Progenitor cell of endocrine pancreas (in vitro differentiated cells): ENCODE results near the gene SMPD3. TPM values are rescaled to one million over a fixed set of nuclear protein-coding genes. Genes with fewer than 3 reads are reported as not detected.

Experiments
- DNase-seq: peaks from one replicate; pipeline ENCODE4 v3.0.0; 2021; ENCODE audit warnings: low spot score; ENCODE audit not compliant: unreplicated experiment
- H3K27ac Mint-ChIP-seq: 2 replicates; pipeline ENCODE4 v1.8.0; 2021; ENCODE audit warnings: mild to moderate bottlenecking, moderate library complexity, mixed read lengths
- H3K27me3 Mint-ChIP-seq: 2 replicates; pipeline ENCODE4 v1.8.0; 2021; ENCODE audit warnings: mixed read lengths
- H3K36me3 Mint-ChIP-seq: 2 replicates; pipeline ENCODE4 v1.8.0; 2022; ENCODE audit warnings: mixed read lengths; ENCODE audit not compliant: insufficient read depth
- H3K4me1 Mint-ChIP-seq: 2 replicates; pipeline ENCODE4 v1.8.0; 2021; ENCODE audit warnings: low read depth, mixed read lengths
- H3K4me3 Mint-ChIP-seq: 2 replicates; pipeline ENCODE4 v1.8.0; 2021; ENCODE audit warnings: low read depth, mild to moderate bottlenecking, moderate library complexity, mixed read lengths
- H3K9me3 Mint-ChIP-seq: 2 replicates; pipeline ENCODE4 v1.8.0; 2021; ENCODE audit warnings: low read depth, mixed read lengths
- total RNA-seq: library from RNA; stranded (reverse); gene quantifications from 2 replicates; pipeline ENCODE4 v1.2.1, GENCODE V29; 2021
- TF ChIP-seq, protein P1 (sequence below): fragments of 200-600 bp; sonication (generic); IDR thresholded peaks from one replicate; pipeline ENCODE4 v1.5.0; 2021; ENCODE audit warnings: antibody characterized with exemption, mild to moderate bottlenecking; ENCODE audit not compliant: unreplicated experiment

The SMPD3 gene
- total RNA-seq, 1 donor from 2014 or later = 1.7 TPM

DNA sequence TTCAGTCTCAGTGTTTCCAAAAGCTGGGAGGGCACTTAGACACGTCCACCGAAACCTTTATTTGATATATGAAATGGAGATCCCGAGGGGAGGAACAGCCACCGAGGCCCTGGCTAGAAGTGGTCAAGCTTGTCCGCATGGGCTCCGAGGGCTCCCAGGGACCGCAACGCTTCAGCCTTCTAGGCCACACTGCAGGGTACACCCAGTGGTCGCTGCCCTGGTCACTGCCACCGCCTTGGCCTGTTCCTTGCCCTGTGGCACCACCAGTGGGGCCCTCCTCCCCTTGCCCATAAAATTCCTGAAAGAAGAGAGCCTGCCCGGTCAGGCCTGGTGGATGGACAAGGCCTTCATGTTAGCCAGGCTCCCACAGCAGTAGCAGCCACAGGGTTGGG is 43.8 kb upstream of the SMPD3 start:
- peaks cover 9% of the 10 kb centered on the region for H3K4me1 Mint-ChIP-seq
- DNase-seq = no peak

DNA sequence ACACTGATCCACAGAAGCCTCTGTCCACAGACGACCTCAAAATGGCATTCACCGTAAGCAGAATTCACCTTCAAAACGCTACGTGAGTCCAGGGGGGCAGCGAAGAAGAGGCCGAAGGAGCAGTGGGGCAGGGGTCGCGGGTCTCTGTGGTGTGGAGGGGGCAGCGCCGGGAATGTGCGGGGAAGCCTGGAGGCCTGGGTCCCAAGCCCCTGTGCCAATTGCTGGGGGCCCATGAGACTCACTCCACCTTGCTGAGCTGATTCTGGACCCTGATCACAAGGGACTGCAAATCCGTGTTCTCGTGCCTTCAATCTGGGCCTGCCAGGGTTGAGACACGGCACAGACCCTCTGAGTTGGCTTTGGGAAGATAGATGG is 43.3 kb upstream of the SMPD3 start:
- Mint-ChIP-seq H3K4me3 (no peak overlapping the region), H3K4me1 (peaks cover 14% of the 10 kb centered on the region), H3K36me3 (no peaks in the 10 kb centered on the region), H3K27ac (no peak overlapping the region), H3K9me3 (peaks cover 3% of the 10 kb centered on the region), H3K27me3 (no peaks in the 10 kb centered on the region)
- TF ChIP-seq, protein P1, sequence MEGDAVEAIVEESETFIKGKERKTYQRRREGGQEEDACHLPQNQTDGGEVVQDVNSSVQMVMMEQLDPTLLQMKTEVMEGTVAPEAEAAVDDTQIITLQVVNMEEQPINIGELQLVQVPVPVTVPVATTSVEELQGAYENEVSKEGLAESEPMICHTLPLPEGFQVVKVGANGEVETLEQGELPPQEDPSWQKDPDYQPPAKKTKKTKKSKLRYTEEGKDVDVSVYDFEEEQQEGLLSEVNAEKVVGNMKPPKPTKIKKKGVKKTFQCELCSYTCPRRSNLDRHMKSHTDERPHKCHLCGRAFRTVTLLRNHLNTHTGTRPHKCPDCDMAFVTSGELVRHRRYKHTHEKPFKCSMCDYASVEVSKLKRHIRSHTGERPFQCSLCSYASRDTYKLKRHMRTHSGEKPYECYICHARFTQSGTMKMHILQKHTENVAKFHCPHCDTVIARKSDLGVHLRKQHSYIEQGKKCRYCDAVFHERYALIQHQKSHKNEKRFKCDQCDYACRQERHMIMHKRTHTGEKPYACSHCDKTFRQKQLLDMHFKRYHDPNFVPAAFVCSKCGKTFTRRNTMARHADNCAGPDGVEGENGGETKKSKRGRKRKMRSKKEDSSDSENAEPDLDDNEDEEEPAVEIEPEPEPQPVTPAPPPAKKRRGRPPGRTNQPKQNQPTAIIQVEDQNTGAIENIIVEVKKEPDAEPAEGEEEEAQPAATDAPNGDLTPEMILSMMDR = no peak
- DNase-seq = no peak

More for the DNA sequence above, 43.8 kb upstream of the SMPD3 start:
- Mint-ChIP-seq H3K9me3 (peaks cover 3% of the 10 kb centered on the region), H3K4me3 (no peak overlapping the region), H3K36me3 (no peaks in the 10 kb centered on the region), H3K27me3 (no peaks in the 10 kb centered on the region), H3K27ac (no peak overlapping the region)
- TF ChIP-seq, protein P1 = no peak

DNA sequence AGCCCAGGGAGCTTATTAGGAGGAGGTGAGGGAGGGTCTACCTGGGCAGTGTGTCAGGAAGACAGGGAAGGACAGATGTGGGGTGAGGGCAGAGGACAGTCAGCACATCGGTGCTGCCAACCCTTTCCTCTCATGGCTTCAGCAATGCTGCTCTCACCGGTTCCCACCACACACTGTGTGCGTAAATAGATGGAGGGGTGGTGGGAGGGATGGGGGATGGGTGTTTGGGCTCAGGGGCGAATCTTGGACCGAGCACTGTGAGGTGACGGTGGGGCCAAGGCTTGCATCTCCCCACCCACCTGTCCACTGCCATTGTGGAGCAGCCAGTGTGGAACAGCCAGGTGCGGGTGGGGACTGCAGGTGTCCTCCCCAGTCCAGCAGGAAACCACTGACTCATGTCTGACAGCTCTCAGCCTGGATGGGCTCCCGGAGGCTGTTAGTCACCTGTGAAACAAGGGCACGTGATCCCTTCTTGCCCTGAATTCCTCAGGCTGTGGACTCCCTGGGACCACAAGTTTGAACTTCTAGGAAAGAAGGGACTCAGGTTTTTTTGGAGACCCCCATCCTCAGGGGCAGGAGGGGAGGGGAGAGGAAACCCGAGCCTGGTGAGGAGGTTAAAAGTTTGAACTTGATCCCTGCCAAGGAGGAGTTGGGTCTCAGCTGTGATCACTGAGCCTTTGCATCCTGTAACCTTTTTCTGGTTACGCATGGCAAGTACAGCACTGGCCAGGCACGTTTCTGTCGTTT is 42.7 kb upstream of the SMPD3 start:
- H3K9me3 Mint-ChIP-seq = peaks cover 3% of the 10 kb centered on the region
- H3K27ac Mint-ChIP-seq = peak overlapping the region; percentile 24
- H3K4me3 Mint-ChIP-seq = no peak overlapping the region
- no peak for DNase-seq
- no peaks in the 10 kb centered on the region for H3K36me3 Mint-ChIP-seq
- H3K4me1 Mint-ChIP-seq = peaks cover 14% of the 10 kb centered on the region
- no peaks in the 10 kb centered on the region for H3K27me3 Mint-ChIP-seq
- TF ChIP-seq, protein P1 = no peak

DNA sequence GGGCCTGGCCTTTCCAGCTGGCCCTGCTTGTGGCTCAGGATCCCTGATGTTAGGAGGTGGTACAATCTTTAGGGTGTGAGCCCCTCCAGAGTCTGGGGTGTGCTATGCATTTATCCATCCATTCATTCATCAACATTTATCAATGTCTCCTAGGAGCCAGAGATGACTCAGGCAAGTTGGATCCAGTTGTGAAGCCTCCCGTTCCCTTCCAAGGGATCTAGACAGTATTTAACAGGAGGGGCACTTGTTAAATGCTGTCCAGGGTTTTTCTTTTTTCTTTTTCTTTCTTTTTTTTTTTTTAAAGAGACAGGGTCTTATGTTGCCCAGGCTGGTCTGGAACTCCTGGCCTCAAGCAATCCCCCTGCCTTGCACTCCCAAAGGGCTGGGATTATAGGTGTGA is 42.0 kb upstream of the SMPD3 start:
- DNase-seq = no peak
- Mint-ChIP-seq H3K27me3 (no peaks in the 10 kb centered on the region), H3K4me1 (peaks cover 14% of the 10 kb centered on the region), H3K9me3 (peaks cover 3% of the 10 kb centered on the region), H3K36me3 (no peaks in the 10 kb centered on the region), H3K27ac (peak overlapping the region; percentile 24), H3K4me3 (no peak overlapping the region)
- TF ChIP-seq, protein P1 = no peak

DNA sequence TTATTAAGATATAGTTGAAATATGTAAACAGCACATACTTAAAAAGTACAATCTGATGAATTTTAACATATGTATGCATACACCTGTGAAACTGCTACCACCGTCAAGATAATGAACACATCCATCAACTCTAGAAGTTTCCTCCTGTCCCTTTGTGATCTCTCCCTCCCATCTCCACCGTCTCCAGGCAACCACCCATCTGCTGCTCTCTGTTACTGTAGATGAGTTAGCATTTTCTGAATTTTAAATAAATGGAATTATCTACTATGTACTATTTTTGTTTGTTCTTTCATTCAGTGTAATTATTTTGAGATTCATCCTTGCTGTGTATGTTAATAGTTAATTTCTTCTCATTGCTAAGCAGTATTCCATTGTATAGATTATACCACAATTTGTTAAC is 40.2 kb upstream of the SMPD3 start:
- no peaks in the 10 kb centered on the region for H3K36me3 Mint-ChIP-seq
- no peaks in the 10 kb centered on the region for H3K9me3 Mint-ChIP-seq
- no peaks in the 10 kb centered on the region for H3K27me3 Mint-ChIP-seq
- H3K4me3 Mint-ChIP-seq = no peak overlapping the region
- peaks cover 14% of the 10 kb centered on the region for H3K4me1 Mint-ChIP-seq
- H3K27ac Mint-ChIP-seq = no peak overlapping the region
- TF ChIP-seq, protein P1 = no peak
- DNase-seq = no peak
